ENCODE results near the gene CHST12.

The CHST12 gene

DNA sequence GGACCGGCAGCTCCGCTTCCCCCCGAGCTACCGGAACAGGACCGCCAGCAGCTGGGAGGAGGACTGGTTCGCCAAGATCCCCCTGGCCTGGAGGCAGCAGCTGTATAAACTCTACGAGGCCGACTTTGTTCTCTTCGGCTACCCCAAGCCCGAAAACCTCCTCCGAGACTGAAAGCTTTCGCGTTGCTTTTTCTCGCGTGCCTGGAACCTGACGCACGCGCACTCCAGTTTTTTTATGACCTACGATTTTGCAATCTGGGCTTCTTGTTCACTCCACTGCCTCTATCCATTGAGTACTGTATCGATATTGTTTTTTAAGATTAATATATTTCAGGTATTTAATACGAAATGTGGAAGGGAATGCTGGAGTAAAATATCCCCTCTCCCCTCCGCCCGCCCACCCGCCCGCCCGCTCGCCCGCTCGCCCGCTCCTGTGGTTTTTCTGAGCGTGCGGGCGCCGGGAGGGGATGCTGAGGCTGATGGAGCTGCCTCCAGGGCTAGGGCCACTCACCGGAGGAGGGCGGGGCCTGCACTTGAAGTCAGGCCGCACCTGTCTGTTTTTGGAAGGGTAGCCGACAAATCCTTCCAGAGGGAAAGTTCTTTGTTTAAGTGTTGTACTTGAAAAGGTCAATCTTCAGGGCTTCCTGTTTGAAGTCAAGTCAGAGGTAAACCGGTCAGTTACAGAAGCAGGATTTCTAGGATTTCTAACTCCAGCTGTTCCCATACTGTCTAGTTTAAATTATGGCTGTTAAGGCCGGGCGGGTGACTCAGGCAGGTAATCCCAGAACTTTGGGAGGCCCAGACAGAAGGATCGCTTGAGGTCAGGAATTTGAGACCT lies 30.5 kb downstream of the CHST12 start:
- Mint-ChIP-seq H3K4me3 (no peak overlapping the region), H3K4me1 (peaks cover 4% of the 10 kb centered on the region)

GRCh38 chr7:2435146-2435545 lies 31.7 kb downstream of the CHST12 start:
- Mint-ChIP-seq H3K36me3 (peaks cover 28% of the 10 kb centered on the region), H3K4me1 (no peaks in the 10 kb centered on the region), H3K27me3 (no peaks in the 10 kb centered on the region), H3K9me3 (peaks cover 5% of the 10 kb centered on the region), H3K4me3 (no peak overlapping the region), H3K27ac (no peak overlapping the region)
- no peak for ATAC-seq

More for the DNA sequence above, 30.5 kb downstream of the CHST12 start:
- Mint-ChIP-seq H3K27me3 (no peaks in the 10 kb centered on the region), H3K36me3 (peaks cover 34% of the 10 kb centered on the region), H3K27ac (no peak overlapping the region), H3K9me3 (peaks cover 5% of the 10 kb centered on the region)
- no peak for ATAC-seq

DNA sequence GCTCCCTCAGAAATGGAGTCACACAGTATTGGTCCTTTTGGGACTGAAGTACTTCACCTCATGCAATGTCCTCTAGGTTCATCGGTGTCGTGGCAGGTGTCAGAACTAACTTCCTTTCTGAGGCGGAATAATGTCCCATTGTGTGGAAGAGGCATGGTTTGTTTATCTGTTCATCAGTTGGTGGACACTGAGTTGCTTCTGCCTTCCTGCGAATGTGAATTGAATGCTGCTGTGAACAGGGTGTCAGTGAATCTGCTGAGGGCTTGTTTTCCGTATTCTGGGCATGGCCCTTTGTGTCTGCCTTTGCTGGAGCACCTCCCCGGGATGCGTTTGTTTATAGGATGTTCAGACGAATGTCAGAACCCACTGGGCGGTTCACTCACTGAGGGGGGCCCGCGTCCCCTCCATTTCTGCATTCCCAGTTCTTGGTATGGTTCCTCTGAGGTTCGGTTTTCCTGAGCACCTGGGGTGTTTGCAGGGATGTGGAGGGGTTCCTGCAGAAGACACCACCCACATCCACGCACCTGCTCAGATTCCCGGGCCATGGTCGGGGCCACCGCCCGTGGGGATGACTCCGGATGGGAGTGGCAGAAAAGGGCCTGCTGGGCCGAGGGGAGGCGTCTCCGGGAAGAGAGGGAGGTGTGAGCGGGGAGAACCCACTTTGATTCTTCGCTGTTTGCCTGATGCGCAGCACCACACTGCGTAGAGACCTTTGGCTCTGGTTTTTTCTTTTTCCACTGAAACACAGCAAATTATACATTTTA lies 33.1 kb downstream of the CHST12 start:
- ATAC-seq = no peak
- Mint-ChIP-seq H3K36me3 (peaks cover 17% of the 10 kb centered on the region), H3K4me1 (no peaks in the 10 kb centered on the region), H3K9me3 (no peaks in the 10 kb centered on the region), H3K27ac (no peak overlapping the region), H3K4me3 (no peak overlapping the region), H3K27me3 (no peaks in the 10 kb centered on the region)

- Mint-ChIP-seq H3K4me3 (no peak overlapping the region), H3K27ac (no peak overlapping the region), H3K27me3 (no peaks in the 10 kb centered on the region), H3K4me1 (peaks cover 6% of the 10 kb centered on the region), H3K9me3 (no peaks in the 10 kb centered on the region), H3K36me3 (peaks cover 13% of the 10 kb centered on the region)
- no peak for ATAC-seq
Observed at GRCh38 chr7:2437136-2437535, 33.7 kb downstream of the CHST12 start.

GRCh38 chr7:2437537-2438148 lies 34.2 kb downstream of the CHST12 start:
- ATAC-seq = no peak
- Mint-ChIP-seq H3K27ac (no peak overlapping the region), H3K36me3 (peaks cover 13% of the 10 kb centered on the region), H3K4me1 (peaks cover 7% of the 10 kb centered on the region), H3K9me3 (no peaks in the 10 kb centered on the region), H3K4me3 (no peak overlapping the region), H3K27me3 (no peaks in the 10 kb centered on the region)

GRCh38 chr7:2438186-2438585 lies 34.8 kb downstream of the CHST12 start:
- Mint-ChIP-seq H3K4me1 (peaks cover 7% of the 10 kb centered on the region), H3K36me3 (peaks cover 13% of the 10 kb centered on the region), H3K27ac (no peak overlapping the region), H3K27me3 (no peaks in the 10 kb centered on the region), H3K9me3 (no peaks in the 10 kb centered on the region), H3K4me3 (no peak overlapping the region)
- no peak for ATAC-seq

DNA sequence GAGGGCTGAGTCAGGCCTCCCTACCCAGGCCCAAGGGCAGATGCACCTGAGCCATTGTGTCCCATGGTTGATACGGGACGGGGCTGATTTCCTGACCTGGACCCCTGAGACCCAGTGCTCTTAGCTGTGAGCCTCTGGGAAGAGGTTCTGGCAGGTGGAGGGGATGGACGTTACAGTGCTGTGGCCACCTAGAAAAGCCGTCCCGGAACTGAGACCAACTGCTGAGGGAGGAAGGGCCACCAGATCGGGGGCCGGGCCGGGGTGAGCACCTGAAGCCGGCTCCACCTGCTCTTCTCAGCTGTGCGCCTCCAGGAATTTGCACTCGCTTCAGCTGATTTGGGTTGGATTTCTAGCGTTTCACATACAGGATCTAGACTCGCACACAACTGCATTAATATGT lies 35.4 kb downstream of the CHST12 start:
- H3K9me3 Mint-ChIP-seq = no peaks in the 10 kb centered on the region
- H3K36me3 Mint-ChIP-seq = peaks cover 13% of the 10 kb centered on the region
- H3K27me3 Mint-ChIP-seq = no peaks in the 10 kb centered on the region
- peaks cover 7% of the 10 kb centered on the region for H3K4me1 Mint-ChIP-seq
- H3K27ac Mint-ChIP-seq = no peak overlapping the region
- no peak overlapping the region for H3K4me3 Mint-ChIP-seq
- ATAC-seq = no peak

- Mint-ChIP-seq H3K4me3 (no peak overlapping the region), H3K27ac (no peak overlapping the region), H3K9me3 (no peaks in the 10 kb centered on the region)
Observed at GRCh38 chr7:2440608-2441245, 37.3 kb downstream of the CHST12 start.

DNA sequence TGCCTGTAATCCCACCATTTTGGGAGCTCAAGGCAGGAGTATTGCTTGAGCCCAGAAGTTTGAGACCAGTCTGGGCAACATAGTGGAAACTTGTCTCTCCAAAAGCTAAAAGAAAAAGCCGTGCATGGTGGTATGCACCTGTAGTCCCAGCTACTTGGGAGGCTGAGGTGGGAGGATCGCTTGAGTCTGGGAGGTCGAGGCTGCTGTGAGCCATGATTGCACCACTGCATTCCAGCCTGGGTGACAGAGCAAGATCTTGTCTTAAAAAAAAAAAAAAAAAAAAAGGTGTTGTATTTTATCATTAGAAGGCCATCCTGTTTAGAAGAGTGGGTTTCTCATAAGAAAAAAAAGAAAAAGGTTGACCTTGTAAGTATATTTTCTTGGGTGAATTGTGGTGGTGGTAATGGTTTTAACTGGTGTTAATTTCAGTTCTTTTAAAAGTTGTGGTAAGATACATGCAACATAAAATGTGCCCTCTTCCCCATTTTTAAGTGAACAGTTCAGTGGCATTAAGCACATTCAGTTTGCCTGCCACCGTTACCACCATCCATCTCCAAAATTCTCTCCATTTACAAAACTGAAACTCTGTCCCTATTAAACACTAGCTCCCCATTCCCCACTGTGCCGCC lies 38.1 kb downstream of the CHST12 start:
- Mint-ChIP-seq H3K4me3 (no peak overlapping the region), H3K9me3 (no peaks in the 10 kb centered on the region), H3K27me3 (no peaks in the 10 kb centered on the region), H3K27ac (no peak overlapping the region), H3K36me3 (peaks cover 6% of the 10 kb centered on the region), H3K4me1 (peaks cover 7% of the 10 kb centered on the region)
- no peak for ATAC-seq

More at GRCh38 chr7:2440608-2441245, 37.3 kb downstream of the CHST12 start:
- Mint-ChIP-seq H3K27me3 (no peaks in the 10 kb centered on the region), H3K36me3 (peaks cover 8% of the 10 kb centered on the region), H3K4me1 (peaks cover 7% of the 10 kb centered on the region)
- no peak for ATAC-seq

GRCh38 chr7:2443491-2443890 lies 40.1 kb downstream of the CHST12 start:
- Mint-ChIP-seq H3K4me1 (peaks cover 7% of the 10 kb centered on the region), H3K9me3 (no peaks in the 10 kb centered on the region), H3K36me3 (peaks cover 6% of the 10 kb centered on the region), H3K27ac (no peak overlapping the region), H3K4me3 (no peak overlapping the region), H3K27me3 (no peaks in the 10 kb centered on the region)
- no peak for ATAC-seq

- H3K4me1 Mint-ChIP-seq = peaks cover 7% of the 10 kb centered on the region
- ATAC-seq = no peak
- H3K4me3 Mint-ChIP-seq = no peak overlapping the region
- no peak overlapping the region for H3K27ac Mint-ChIP-seq
- no peaks in the 10 kb centered on the region for H3K27me3 Mint-ChIP-seq
- H3K9me3 Mint-ChIP-seq = no peaks in the 10 kb centered on the region
- H3K36me3 Mint-ChIP-seq = no peaks in the 10 kb centered on the region
Observed at GRCh38 chr7:2444476-2444875, 41.1 kb downstream of the CHST12 start.

DNA sequence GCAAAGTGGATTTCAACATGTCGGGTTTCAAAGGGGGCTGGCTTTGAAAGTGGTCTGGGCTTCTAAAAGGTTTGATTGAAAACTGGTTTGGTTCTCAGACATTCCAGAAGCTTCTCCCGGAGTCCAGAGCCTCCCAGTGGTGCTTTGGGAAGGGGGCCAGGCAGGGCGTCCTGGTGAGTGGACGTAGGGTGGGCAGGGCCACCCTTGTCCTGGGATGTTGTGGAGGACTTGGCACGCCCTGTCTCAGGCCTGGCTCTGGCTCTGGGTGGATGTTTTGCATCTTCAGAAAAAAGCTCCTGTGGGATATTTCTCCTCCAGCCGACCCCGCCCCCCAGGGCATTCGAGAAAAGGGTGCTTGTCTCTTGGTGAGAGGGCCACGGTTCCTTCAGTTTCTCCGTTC lies 41.6 kb downstream of the CHST12 start:
- no peak for ATAC-seq
- no peak overlapping the region for H3K4me3 Mint-ChIP-seq
- no peaks in the 10 kb centered on the region for H3K9me3 Mint-ChIP-seq
- H3K27me3 Mint-ChIP-seq = no peaks in the 10 kb centered on the region
- no peak overlapping the region for H3K27ac Mint-ChIP-seq
- no peaks in the 10 kb centered on the region for H3K36me3 Mint-ChIP-seq
- peaks cover 7% of the 10 kb centered on the region for H3K4me1 Mint-ChIP-seq

DNA sequence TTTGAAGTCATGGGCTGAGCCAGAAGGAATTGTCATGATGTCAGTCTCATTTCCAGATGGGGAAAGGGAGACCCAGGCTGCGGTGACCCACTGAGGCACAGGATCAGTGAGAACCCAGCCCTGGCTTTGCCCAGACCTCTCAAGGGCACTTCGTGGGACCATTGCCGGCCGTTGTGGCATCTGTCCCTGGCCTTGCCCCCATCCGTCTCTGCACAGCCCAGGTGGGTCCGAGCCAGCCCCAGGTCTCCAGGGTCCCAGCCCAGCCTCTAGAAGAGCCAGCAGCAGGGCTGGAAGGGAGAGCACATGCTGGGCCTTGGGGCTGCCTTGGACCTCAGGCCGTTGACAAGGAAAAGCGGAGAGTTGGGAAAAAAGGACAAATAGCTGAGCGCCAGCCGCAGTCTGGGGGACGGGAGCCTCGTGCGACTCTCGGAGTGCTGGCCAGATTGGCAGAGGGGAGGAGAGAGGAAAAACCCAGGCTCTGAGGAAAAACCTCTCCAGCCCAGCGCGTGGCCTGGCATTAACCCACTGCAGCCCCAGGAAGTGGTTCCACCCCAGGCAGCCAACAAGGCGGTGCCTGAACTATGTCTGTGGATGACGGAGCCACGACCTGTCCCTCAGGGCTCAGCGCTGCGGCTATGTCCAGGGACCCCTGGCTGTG lies 42.6 kb downstream of the CHST12 start:
- Mint-ChIP-seq H3K27me3 (no peaks in the 10 kb centered on the region), H3K4me1 (peaks cover 7% of the 10 kb centered on the region), H3K9me3 (no peaks in the 10 kb centered on the region), H3K4me3 (no peak overlapping the region), H3K27ac (no peak overlapping the region), H3K36me3 (no peaks in the 10 kb centered on the region)
- no peak for ATAC-seq

DNA sequence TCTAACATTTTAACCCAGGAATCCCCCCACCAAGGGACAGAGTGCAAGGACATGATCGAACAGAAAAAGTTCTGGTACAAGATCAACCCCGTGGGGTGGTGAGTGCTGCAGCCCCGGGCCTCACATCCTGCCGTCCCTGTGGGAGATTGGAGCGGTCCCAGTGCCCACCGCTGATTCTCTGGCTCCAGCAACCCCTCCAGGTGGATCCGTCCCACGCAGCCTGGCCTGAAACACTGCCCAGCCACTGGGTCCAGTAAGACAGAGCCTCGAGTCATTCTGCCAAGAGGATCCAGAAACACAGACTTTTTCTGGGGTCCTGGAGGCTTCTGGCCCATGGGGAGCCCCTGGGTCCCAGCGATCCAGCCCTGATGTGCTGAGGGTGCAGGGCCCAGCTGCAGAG lies 43.3 kb downstream of the CHST12 start:
- Mint-ChIP-seq H3K9me3 (no peaks in the 10 kb centered on the region), H3K27ac (no peak overlapping the region), H3K27me3 (no peaks in the 10 kb centered on the region), H3K36me3 (no peaks in the 10 kb centered on the region), H3K4me3 (no peak overlapping the region), H3K4me1 (peaks cover 12% of the 10 kb centered on the region)
- ATAC-seq = no peak
